PC-3 (cell line): Measurements from ENCODE around the gene CES3. TPM values are rescaled to one million over a fixed set of nuclear protein-coding genes. Genes with fewer than 3 reads are reported as not detected.
"Not testable (repeated sequence)": the region's sequence is repeated elsewhere in the genome, so short reads cannot be mapped to it uniquely, and the experiment has no call there.

Experiments
- ATAC-seq: fragments of 200-7000 bp; cut with Tn5 transposase; 2 replicates; pipeline ENCODE4 v1.9.1; 2020; ENCODE audit warnings: mild to moderate bottlenecking, moderate library complexity
- BruUV-seq: library from RNA; stranded (reverse); fragments of 400-500 nt; replicated peaks from 2 replicates; lab custom pipeline; 2021; lab: Mats Ljungman, UMichigan
- CTCF ChIA-PET: fragments of 300-600 bp; sonication (Branson Sonifier 250); formaldehyde crosslinking; loops from one replicate; lab custom pipeline; 2022; ENCODE audit warnings: antibody characterized with exemption; lab: Charles Lee
- POLR2A ChIA-PET: fragments of 300-600 bp; sonication (Branson Sonifier 250); formaldehyde crosslinking; loops from one replicate; lab custom pipeline; 2022; ENCODE audit warnings: antibody characterized with exemption; ENCODE audit not compliant: unreplicated experiment; lab: Charles Lee
- DNase-seq: peaks from one replicate; pipeline ENCODE4 v3.0.0-alpha.2; 2015
- H2AFZ ChIP-seq: fragments of 300-600 bp; sonication (generic); 2 replicates; pipeline ENCODE4 v1.6.0; 2016; ENCODE audit warnings: antibody characterized with exemption, low read length
- H3F3A ChIP-seq: fragments of 300-600 bp; sonication (generic); one replicate; pipeline ENCODE4 v1.6.0; 2017; ENCODE audit warnings: antibody characterized with exemption, low read length, control low read depth, mild to moderate bottlenecking; ENCODE audit not compliant: unreplicated experiment
- H3K27ac ChIP-seq: fragments of 300-600 bp; sonication (generic); 2 replicates; pipeline ENCODE4 v1.5.1; 2016; ENCODE audit warnings: mild to moderate bottlenecking, low read length
- H3K27me3 ChIP-seq: fragments of 300-600 bp; sonication (generic); 2 replicates; pipeline ENCODE4 v1.6.1; 2016; ENCODE audit warnings: low read length, mixed read lengths
- H3K36me3 ChIP-seq: fragments of 300-600 bp; sonication (generic); 2 replicates; pipeline ENCODE4 v1.6.1; 2016; ENCODE audit warnings: low read depth, mixed run types, low read length, mixed read lengths
- H3K4me1 ChIP-seq: fragments of 300-600 bp; sonication (generic); 2 replicates; pipeline ENCODE4 v1.5.1; 2016; ENCODE audit warnings: low read length; ENCODE audit not compliant: insufficient read depth
- H3K4me2 ChIP-seq: fragments of 300-600 bp; sonication (generic); 2 replicates; pipeline ENCODE4 v1.6.0; 2016; ENCODE audit warnings: low read length
- H3K4me3 ChIP-seq: fragments of 300-600 bp; sonication (generic); 2 replicates; pipeline ENCODE4 v1.5.1; 2016; ENCODE audit warnings: mild to moderate bottlenecking, low read length, mixed read lengths
- H3K79me2 ChIP-seq: fragments of 300-600 bp; sonication (generic); 2 replicates; pipeline ENCODE4 v1.6.1; 2017; ENCODE audit warnings: low read length, mixed read lengths
- H3K9ac ChIP-seq: fragments of 300-600 bp; sonication (generic); 2 replicates; pipeline ENCODE4 v1.6.0; 2016; ENCODE audit warnings: mild to moderate bottlenecking, low read length
- H3K9me2 ChIP-seq: fragments of 300-600 bp; sonication (generic); replicated peaks from 2 replicates; pipeline ENCODE4 v1.6.1; 2016; ENCODE audit warnings: mixed run types, low read length, mixed read lengths
- H3K9me3 ChIP-seq: fragments of 300-600 bp; sonication (generic); 2 replicates; pipeline ENCODE4 v1.6.1; 2016; ENCODE audit warnings: low read length, mixed read lengths
- H4K20me1 ChIP-seq: fragments of 300-600 bp; sonication (generic); 2 replicates; pipeline ENCODE4 v1.6.1; 2016; ENCODE audit warnings: low read length, mixed read lengths
- CTCF ChIP-seq: fragments of 300-600 bp; sonication (generic); conservative IDR thresholded peaks from 2 replicates; pipeline ENCODE4 v1.5.1; 2017; ENCODE audit warnings: antibody characterized with exemption, low read depth, mild to moderate bottlenecking, low read length
- EZH2 ChIP-seq: fragments of 300-600 bp; sonication (generic); IDR thresholded peaks from one replicate; pipeline ENCODE4 v1.6.1; 2017; ENCODE audit warnings: antibody characterized with exemption, mild to moderate bottlenecking, low read length; ENCODE audit not compliant: unreplicated experiment
- EZH2phosphoT487 ChIP-seq: fragments of 300-600 bp; sonication (generic); IDR thresholded peaks from 2 replicates; pipeline ENCODE4 v1.6.1; 2018; ENCODE audit warnings: mild to moderate bottlenecking, antibody characterized with exemption, low read length, borderline replicate concordance
- intact Hi-C: fragments of 100-400 bp; cut with micrococcal nuclease; formaldehyde crosslinking; loops from 2 replicates; pipeline ENCODE4 v1.9.0; 2023
- total RNA-seq: library from RNA; depleted of rRNA; stranded (reverse); fragments of >200 nt; gene quantifications from 2 replicates; pipeline ENCODE4 v1.2.3, GENCODE V29; 2014

CES3 gene
- total RNA-seq, 1 experiment from 2014 or later, result 0.26 TPM

GRCh38 chr16:66974932-66975246 lies 13.8 kb downstream of the CES3 start:
- H3K79me2 ChIP-seq, POLR2A ChIA-PET, BruUV-seq: not testable (repeated sequence)

GRCh38 chr16:66975302-66975893 lies 14.3 kb downstream of the CES3 start:
- Histone ChIP-seq H2AFZ (no peak overlapping the region), H3K27ac (no peak overlapping the region), H3K4me3 (no peak overlapping the region), H3K36me3 (no peaks in the 10 kb centered on the region), H3K9ac (no peak overlapping the region), H3K4me1 (no peaks in the 10 kb centered on the region), H3K4me2 (no peak overlapping the region), H3K79me2 (no peaks in the 10 kb centered on the region), H3F3A (no peaks in the 10 kb centered on the region), H4K20me1 (no peaks in the 10 kb centered on the region), H3K9me3 (no peaks in the 10 kb centered on the region), H3K9me2 (no peaks in the 10 kb centered on the region), H3K27me3 (no peaks in the 10 kb centered on the region)
- intact Hi-C loops, result no loop called here
- ChIA-PET POLR2A (no interaction called here), CTCF (interaction anchor here (0.6 kb wide), 1 partner anchor 48 kb away, joined by 3 read pairs; no protein-coding TSS in a partner anchor)
- no TSS peak for BruUV-seq
- ATAC-seq (no peak), DNase-seq (no peak)
- TF ChIP-seq EZH2, result no peak

More at GRCh38 chr16:66974932-66975246, 13.8 kb downstream of the CES3 start:
- ATAC-seq, H3F3A ChIP-seq, H3K9me2 ChIP-seq, H3K27me3 ChIP-seq, H4K20me1 ChIP-seq, DNase-seq, H3K4me3 ChIP-seq, H3K9ac ChIP-seq, intact Hi-C loops, H2AFZ ChIP-seq, H3K9me3 ChIP-seq, H3K27ac ChIP-seq, H3K36me3 ChIP-seq, H3K4me2 ChIP-seq, H3K4me1 ChIP-seq: not testable (repeated sequence)
- CTCF ChIA-PET, result interaction anchor here (0.6 to 0.7 kb wide), 2 partner anchors 48 to 175 kb away, joined by 3 read pairs; no protein-coding TSS in a partner anchor

GRCh38 chr16:66976746-66977145 lies 15.7 kb downstream of the CES3 start:
- no peak overlapping the region for H3K4me2 ChIP-seq
- ChIA-PET POLR2A (no interaction called here), CTCF (no interaction called here)
- H3K4me1 ChIP-seq, result no peaks in the 10 kb centered on the region
- H3K27ac ChIP-seq, result no peak overlapping the region
- H3K79me2 ChIP-seq, result no peaks in the 10 kb centered on the region
- no TSS peak for BruUV-seq
- no peaks in the 10 kb centered on the region for H3K27me3 ChIP-seq
- ATAC-seq (no peak), DNase-seq (no peak)
- H3K9me3 ChIP-seq, result no peaks in the 10 kb centered on the region
- no peak overlapping the region for H3K9ac ChIP-seq
- no peaks in the 10 kb centered on the region for H3F3A ChIP-seq
- H3K4me3 ChIP-seq, result no peak overlapping the region
- intact Hi-C loops, result loop anchor here (1.0 to 2.0 kb wide), 2 partner anchors 39 to 124 kb away; no protein-coding TSS in a partner anchor
- H4K20me1 ChIP-seq, result no peaks in the 10 kb centered on the region
- TF ChIP-seq EZH2phosphoT487 (no peak), CTCF (no peak), EZH2 (no peak)
- no peaks in the 10 kb centered on the region for H3K36me3 ChIP-seq
- no peak overlapping the region for H2AFZ ChIP-seq
- no peaks in the 10 kb centered on the region for H3K9me2 ChIP-seq
